Non-pigmented ciliary epithelial cell (primary cell): ENCODE results near the gene BFSP1.

Experiments used
- DNase-seq: peaks from one replicate; pipeline ENCODE4 v3.0.0-alpha.2; 2010; ENCODE audit warnings: low read depth

Gene BFSP1

GRCh38 chr20:17530716-17531664 is at the start of gene BFSP1:
TSS of gene BFSP1 (minus strand) at chr20:17531379. CDS start at chr20:17531329, 50 bp downstream.
- DNase-seq = no peak

- DNase-seq = no peak
Observed at GRCh38 chr20:17580895-17581294, 49.7 kb upstream of the BFSP1 start.

GRCh38 chr20:17579369-17580039 is 48.3 kb upstream of the BFSP1 start:
- no peak for DNase-seq

GRCh38 chr20:17576215-17576614 is 45.0 kb upstream of the BFSP1 start:
- DNase-seq = no peak

GRCh38 chr20:17573463-17573862 is 42.3 kb upstream of the BFSP1 start:
- DNase-seq = no peak

- no peak for DNase-seq
Observed at GRCh38 chr20:17572034-17572638, 41.0 kb upstream of the BFSP1 start.

GRCh38 chr20:17571153-17571527 is 40.0 kb upstream of the BFSP1 start:
- no peak for DNase-seq

- no peak for DNase-seq
Observed at GRCh38 chr20:17570347-17571152, 39.4 kb upstream of the BFSP1 start.

- peak; percentile 66 for DNase-seq
Observed at GRCh38 chr20:17569616-17570346, 38.6 kb upstream of the BFSP1 start, which contains the start of gene DSTN. TSS of gene DSTN (plus strand) at chr20:17570075. CDS start at chr20:17570209, 134 bp downstream.

GRCh38 chr20:17568972-17569521 is 37.9 kb upstream of the BFSP1 start:
- DNase-seq = peak; percentile 91

- DNase-seq = no peak
Observed at GRCh38 chr20:17568045-17568788, 37.0 kb upstream of the BFSP1 start.

- DNase-seq = no peak
Observed at GRCh38 chr20:17566345-17566744, 35.2 kb upstream of the BFSP1 start.

GRCh38 chr20:17565169-17565845 is 34.1 kb upstream of the BFSP1 start:
- no peak for DNase-seq

GRCh38 chr20:17562804-17563305 is 31.7 kb upstream of the BFSP1 start:
- no peak for DNase-seq

GRCh38 chr20:17560344-17561074 is 29.3 kb upstream of the BFSP1 start:
- DNase-seq = no peak

GRCh38 chr20:17559338-17559737 is 28.2 kb upstream of the BFSP1 start:
- DNase-seq = no peak

- no peak for DNase-seq
Observed at GRCh38 chr20:17558941-17559304, 27.7 kb upstream of the BFSP1 start.

- no peak for DNase-seq
Observed at GRCh38 chr20:17558154-17558940, 27.2 kb upstream of the BFSP1 start.
